D721Med (cell line): ENCODE data around the gene OXGR1.
A peak's percentile ranks its signal among the peaks of the same experiment; 100 is the strongest.
"Not testable (repeated sequence)": the region's sequence is repeated elsewhere in the genome, so short reads cannot be mapped to it uniquely, and the experiment has no call there.

Experiments used
- DNase-seq: peaks from one replicate; pipeline ENCODE4 v3.0.0; 2011; ENCODE audit warnings: low spot score; ENCODE audit not compliant: insufficient read length
- FAIRE-seq: peaks from 2 replicates; lab custom pipeline; 2011; peaks lifted over from hg19 to GRCh38; lab: Jason Lieb, UNC
- CTCF ChIP-seq: IDR thresholded peaks from 2 replicates; pipeline ENCODE4 v1.5.1; 2012; ENCODE audit warnings: mild to moderate bottlenecking, control low read depth; ENCODE audit not compliant: insufficient read depth; ENCODE audit errors: missing control alignments

Gene OXGR1

GRCh38 chr13:96984051-96984508 lies 10.2 kb downstream of the OXGR1 start:
- FAIRE-seq, result no peak
- no peak for DNase-seq
- peak; percentile 41 for TF ChIP-seq CTCF

GRCh38 chr13:96982672-96983071 lies 11.6 kb downstream of the OXGR1 start:
- FAIRE-seq (no peak), DNase-seq (no peak)
- TF ChIP-seq CTCF, result no peak

- FAIRE-seq, DNase-seq: not testable (repeated sequence)
Observed at GRCh38 chr13:96979861-96980260, 14.4 kb downstream of the OXGR1 start.

- no peak for FAIRE-seq
- TF ChIP-seq CTCF, result no peak
- DNase-seq, result no peak
Observed at GRCh38 chr13:96968027-96968426, 26.2 kb downstream of the OXGR1 start.

- FAIRE-seq (no peak), DNase-seq (no peak)
- no peak for TF ChIP-seq CTCF
Observed at GRCh38 chr13:96967248-96967745, 27.0 kb downstream of the OXGR1 start.

- no peak for DNase-seq
- no peak for FAIRE-seq
- no peak for TF ChIP-seq CTCF
Observed at GRCh38 chr13:96966415-96967102, 27.7 kb downstream of the OXGR1 start.

GRCh38 chr13:96963786-96964475 lies 30.3 kb downstream of the OXGR1 start:
- no peak for TF ChIP-seq CTCF
- FAIRE-seq, result no peak
- DNase-seq, result no peak
